8988T (cell line): ENCODE results near the gene ENOX2.
"Not testable (repeated sequence)": the region's sequence is repeated elsewhere in the genome, so short reads cannot be mapped to it uniquely, and the experiment has no call there.

ENCODE experiments used
- DNase-seq: peaks from one replicate; pipeline ENCODE4 v3.0.0; 2011

The ENOX2 gene

DNA sequence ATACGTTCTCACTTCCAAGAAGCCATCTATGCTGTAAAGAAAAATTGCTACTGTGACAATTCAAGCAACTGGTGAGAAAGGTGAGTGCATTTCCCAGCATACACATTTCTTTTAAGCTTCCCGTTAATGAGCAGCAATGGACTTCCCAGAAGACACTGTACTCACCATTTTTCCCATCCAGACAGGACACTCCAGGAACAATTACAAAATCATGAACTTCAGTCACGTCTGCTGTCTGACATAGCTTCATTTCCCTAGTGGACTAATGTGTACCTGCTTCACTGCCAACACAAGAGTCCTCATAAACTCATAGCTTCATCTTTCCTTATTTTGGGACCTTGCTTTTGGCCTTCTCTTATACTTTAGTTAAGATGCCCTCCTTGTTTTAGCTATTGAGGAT lies 156.9 kb downstream of the ENOX2 start:
- DNase-seq, result no peak

DNA sequence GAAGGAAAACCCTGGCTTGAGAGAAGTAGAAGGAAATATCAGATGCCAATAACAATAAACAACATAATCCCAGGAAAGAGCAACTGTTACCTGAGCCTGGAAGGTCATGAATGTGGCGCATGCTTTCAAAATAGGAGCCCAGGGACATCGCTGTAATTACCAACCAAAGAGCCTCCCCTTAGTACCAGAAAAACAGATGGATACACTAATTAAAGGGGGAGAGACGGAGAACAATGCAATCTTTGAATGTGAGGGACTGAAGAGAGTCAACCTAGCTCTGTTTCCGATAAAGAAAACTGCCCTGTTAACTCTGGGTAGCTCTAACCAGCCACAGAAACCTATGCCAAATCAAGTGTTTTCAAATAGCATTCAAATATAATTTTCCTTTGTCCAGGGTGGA lies 161.4 kb downstream of the ENOX2 start:
- DNase-seq, result no peak

DNA sequence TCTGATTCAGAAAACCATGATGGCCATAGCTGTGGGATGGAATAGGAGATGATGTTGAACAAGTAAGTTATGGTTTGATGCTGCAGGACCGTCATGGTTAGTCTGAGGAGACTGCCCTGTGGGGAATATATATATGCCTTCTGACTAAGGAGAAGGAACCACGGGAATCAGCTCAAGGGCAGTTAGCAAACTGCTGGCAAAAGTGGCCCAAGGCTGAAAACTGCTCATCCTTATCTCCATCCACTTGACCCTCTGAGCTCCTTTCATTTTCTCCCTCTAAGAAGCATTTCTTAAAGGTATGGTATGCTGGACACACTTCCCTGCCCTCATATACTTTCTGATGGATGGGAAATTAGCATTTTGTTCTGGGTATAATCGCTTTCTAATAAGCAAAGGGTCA lies 161.9 kb downstream of the ENOX2 start:
- no peak for DNase-seq

DNA sequence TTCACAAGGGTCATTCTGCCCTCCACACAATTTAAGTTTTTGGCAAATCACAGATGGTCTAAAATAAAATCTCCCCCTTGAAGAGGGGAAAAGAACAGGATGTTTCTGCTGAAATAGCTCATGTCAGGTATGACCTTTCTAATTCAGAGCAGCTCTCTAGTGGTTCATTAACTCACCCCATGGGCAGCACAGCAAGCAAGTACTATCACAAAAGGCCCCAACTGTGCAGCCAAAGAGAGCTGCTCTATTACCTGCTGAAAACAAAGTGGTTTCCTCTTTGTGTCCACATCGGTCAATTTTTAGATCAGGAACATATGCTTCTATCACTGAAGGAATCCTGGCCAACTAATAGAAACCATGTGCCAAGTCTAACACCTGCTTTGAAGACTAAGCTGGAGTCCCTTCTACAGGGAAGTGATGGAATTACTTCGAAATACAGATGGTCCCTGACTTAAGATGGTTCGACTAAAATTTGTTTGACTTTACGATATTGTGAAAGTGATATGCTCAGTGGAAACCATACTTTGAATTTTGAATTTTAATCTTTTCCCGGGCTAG lies 164.3 kb downstream of the ENOX2 start:
- no peak for DNase-seq

DNA sequence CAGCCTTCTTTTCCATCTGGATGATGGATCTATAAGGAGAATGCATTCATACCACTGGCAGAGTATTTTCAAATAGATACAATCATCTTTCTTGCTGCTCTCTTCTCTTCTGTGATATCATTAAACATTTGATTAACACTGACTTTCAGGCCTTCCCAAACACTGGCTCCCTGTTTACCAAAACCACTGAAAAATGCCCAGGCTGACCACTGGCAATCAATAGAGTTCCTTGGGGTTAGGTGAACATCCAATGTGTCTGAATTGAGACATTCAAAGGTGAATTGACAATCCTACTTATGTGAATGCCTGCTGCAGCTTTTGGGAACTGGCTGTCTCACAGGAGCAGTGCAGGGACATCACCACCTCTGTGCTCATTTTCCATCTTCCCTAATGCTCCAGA lies 168.3 kb downstream of the ENOX2 start:
- DNase-seq, result no peak

DNA sequence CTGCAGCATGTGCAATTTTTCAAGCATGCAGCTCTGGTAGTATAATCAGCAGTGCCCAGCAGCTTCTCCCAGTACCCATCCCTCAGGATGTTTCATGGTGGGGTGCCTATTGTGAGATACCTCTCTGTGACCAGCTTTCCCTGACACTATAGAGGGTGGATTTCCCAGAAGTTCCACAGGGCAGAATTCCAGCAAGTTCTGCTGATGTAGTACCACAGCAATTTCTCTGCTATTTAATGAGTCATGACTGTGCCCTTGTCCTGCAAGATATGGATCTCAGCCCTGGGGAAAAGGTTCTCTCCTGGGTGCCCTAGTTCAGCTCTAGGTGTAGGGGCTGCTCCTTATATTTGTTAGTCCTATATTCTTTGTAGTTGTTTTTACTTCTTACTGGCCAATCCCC lies 174.8 kb downstream of the ENOX2 start:
- no peak for DNase-seq

DNA sequence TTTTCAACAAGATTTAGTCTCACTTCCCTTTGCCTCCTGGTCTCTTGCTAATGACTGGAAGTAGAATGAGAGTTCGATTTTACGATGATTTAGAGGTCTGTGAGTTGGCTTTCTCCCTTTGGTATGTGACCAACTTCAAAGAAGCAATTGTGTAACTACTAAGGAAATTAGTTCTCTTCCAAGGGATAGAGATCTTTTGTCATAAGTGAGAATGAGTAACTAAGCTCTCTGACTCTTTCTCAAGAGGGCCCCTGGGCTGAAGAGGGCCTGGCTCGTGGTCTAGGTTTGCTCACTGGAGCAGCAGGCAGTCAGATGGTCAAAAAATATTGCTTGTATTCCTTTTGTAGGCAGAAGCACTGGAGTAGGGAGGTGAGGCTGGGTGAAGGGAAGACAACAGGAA lies 176.3 kb downstream of the ENOX2 start:
- no peak for DNase-seq

DNA sequence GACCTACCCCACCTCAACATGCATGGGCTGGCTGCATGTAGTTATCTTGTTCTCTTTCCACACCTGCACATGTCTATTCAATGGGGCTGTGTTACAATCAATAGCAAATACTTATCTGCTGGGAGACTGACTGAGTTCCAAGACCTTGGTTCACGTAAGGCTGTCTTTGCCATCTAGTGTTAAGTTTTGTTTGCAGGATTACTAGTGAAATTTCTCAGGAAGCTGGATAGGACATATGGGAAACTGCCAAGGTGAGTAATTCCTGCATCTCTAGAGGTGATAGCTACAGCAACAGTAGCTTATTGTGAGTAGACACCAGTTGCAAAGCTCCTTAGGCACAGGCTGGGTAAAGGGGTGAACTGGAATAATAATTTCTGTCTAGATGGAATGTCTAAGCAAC lies 177.5 kb downstream of the ENOX2 start:
- no peak for DNase-seq

DNA sequence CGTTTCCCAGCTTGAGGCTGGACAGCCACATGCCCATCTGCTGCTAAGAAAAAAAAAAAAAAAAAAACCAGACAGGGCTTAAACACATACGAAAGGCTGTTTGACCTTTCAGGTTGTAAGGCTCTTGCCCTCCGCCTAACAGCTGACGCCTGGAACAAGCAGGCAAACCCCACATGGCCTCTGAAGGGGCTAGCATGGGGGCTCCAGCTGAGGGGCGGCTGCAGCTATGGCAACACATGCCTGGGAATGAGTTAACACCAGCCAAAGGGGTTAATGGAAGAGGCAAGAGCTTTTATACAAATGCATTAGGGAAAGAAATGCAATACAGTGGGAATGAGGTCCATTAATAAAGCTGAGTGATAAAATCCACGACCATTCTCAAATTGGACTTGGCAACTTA lies 183.6 kb downstream of the ENOX2 start:
- no peak for DNase-seq

DNA sequence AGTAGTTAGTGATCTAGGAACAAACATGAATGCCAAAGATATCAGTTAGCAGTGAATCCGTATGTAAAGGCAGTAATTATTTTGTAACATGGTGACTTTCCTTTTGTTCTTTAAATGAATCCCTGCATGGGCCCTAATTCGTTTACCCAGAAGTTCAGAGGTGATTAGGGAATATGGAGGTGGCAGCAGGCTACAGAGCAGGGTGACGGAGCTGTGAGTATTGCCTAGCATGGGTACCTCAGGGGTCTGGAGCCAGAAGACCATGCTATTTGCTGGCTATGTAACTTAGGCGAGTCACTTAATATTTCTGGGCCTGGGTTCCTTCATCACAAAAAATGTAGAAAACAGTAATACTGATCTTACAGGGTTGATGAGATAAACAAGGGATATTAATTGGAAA lies 184.9 kb downstream of the ENOX2 start:
- no peak for DNase-seq

DNA sequence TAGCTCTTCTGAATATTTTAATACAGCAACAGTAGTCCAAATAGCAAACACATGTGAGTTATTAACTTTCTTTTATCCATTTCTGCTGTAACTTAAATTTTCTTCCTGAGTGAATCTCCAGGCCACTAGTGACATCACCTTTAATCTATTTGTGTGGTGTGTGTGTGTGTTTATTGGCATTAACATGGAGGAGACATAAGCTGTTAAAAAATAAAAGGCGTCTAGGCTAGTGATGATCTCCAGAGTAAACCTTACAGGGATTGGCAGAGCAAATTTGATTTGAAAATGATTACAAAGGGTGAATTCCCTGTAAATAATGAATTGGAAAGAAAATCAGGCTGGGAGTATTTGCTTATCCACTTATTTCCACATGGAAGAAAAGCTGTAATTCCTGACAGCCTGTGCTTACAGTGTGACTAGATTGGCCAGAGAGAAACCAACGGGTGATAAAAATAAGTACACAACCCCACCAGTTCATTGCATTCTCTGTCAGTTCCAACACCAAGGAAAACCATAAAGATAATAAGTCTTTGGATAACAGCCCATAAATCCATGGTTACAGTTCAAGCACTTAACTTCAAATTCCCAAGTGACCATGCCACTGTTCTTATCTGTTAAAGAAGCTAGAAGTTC lies 186.1 kb downstream of the ENOX2 start:
- DNase-seq, result no peak

DNA sequence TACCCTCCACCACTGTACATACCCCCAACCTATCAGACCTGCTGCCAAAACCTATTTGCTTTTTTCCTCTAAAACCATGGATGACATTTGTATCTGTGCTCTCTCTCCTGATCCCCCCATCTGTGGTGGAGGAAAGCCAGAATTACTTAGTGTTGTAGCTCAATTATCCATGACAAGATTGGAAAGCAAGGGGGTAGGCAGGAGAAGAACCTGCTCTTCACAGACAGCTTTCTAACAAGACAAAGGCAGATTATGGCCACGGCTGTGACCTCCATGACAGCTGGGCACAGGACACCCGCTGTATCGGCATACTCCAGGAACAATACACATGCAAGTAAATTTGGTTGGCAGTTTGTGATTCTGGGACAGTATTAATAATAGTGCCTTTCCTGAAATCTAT lies 186.7 kb downstream of the ENOX2 start:
- DNase-seq, result no peak

DNA sequence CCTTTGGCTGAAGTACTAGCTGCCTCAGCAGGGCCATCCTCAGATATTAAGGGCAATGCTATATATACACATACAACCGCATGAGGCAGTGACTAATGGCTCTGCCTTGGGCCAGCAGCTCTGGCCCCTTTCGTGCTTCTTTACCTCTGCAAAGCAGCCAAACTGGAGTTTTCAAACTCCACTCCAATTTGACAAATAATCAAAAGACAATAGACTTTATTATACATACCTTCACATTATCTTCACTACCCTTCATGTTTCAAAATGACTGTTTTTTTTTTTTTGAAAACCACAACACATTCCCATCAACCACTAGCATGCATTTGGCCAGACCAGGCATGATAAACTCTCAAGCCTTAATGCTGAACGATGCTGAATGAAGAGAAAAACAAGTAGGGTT lies 187.7 kb downstream of the ENOX2 start:
- no peak for DNase-seq

DNA sequence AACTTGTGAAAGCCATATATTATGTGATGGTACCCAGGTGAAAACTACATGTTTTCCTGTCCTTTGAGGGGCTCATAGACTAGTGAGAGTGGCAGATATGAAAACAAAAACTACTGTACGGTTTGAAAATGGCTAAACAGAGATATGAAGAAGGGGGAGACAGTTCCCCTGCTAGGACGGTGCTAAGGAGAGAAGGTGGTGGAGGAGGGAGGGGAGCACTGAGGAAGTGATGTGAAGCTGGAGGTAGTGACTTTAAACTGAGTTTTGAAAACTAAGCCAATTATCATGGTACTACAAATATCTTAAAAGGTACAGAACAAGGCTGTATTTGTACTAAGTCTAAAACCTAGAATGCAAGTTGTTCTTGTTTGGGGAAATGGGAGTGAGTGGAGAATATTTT lies 188.3 kb downstream of the ENOX2 start:
- no peak for DNase-seq

DNA sequence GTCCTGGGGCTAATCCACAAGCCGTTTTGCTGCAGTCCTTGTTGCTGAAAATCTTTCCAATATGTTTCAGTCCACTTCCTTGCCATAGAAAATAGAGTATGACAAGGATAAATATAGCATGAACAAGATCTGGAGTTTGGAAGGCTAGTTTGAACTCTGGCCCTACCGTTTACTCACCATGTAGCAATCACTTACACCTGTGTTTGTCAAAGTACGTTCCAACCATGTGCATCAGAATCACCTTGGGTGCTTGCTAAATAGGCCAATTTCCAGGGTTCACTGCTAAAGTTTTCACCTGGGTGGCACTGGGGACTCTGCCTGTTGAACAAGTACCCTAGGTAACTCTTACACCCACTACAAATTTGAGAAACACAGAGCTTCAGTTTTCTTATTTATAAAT lies 188.9 kb downstream of the ENOX2 start:
- DNase-seq, result no peak

DNA sequence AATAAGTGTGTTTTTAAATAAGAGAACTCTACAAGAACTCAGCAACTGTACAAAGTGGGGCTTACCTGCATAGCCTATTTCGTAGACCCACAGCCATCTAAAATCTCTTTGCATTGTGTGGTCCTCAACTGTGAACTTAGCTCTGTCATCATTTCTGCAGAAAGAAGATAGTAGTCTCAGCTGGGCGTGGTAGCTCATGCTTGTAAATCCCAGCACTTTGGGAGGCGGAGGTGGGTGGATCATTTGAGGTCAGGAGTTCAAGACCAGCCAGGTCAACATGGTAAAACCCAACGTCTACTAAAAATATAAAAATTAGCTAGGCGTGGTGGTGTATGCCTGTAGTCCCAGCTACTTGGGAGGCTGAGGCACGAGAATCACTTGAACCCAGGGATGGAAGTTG lies 193.8 kb downstream of the ENOX2 start:
- not testable (repeated sequence) for DNase-seq

DNA sequence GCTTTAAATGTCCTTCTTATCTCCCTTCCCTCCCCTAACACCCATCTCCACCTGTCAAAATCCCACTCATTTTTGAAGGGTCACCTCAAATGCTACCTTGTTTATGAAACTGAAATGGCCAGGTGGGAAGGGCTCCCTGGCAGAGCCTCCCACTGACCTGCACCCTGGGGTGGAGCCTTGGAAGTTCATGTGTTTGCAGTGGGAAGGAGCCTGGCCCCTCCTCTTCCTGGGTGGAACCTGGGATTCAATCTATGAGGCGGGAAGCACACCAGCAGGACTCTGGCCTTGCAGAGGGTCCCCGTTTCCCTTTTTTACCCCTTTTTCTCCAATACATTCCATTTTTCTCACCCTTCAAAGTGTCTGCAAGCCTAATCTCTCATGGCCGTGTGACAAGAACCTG lies 197.4 kb downstream of the ENOX2 start:
- no peak for DNase-seq

DNA sequence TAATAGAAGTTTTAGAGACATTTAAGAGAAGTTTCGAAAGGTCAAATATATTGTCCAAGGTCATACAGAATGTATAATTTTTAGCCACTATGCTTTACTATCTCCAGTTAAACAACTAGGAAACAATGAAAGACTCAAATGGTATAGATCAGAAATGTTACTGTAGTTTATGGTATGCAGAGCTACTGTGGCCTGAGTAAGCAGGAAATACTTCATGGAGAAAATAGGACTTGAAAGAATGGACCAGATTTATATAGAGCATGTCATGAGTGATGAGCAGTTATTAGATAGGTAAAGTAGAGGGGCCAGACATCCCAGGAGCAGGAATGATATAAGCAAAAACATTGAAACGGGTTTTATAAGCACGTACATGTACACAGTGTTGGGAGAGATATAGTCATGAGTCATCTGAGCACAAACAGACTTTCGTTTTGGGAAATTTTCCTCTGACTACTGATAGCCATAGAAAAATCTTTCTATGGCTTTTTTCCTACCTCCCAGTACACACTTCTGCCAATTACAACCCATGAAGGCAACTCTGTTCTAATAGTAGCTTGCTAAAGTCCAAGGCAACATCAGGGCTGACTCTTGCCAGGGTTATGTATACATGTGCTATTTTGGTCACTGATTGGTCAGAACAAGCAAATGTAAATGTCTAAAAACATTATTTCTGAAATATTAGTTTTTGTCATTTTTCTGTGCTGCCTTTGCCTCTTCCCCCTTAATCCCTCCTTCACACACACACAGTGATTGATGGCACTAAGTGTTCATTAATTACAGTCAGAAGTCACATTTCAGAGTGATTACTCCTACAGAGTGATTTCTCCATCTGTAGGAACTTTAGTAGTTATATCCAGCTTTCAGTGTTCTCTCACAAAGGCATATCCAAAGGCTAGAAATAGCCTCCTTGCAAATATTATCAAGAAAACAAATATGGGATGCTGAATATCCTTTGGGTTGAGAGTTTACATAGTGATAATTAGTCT lies 198.7 kb downstream of the ENOX2 start:
- no peak for DNase-seq

DNA sequence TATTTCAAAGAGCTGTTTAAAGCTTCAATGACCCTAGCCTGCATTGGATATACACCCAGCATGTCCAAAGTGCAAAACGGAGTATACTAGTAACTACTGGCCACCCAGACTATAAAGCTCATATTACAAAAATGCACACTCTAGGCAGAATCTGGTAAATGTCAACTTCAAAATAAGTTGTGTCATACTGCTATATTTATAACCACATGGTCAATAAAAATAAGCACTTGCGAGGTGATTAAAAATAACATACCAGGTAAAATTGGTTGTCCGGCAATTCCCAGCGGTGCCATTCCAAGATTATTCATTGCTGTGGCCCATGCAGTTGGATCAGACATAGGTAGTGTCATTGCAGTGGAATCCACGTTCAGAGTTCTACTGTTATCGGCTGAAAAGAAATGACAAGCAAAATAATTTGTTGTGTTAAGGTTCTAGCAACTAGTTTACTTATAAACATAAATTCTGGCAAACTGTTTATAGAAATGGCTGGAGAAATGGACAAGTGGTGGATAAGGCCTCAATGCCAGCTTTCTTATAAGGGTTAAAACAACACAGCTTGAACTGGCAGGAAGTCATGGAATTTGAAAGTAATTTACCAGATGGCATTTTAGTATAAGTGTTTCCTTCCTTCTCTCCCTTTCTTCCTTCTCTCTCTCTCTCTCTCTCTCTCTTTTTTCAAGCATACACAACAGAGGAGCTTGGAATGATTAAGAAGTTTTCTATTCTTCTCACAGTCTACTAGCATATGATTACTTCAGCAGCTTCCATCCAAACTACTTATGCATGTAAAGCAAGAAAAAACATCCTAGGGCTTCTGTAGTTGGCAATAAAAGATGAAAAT lies 199.9 kb downstream of the ENOX2 start:
- DNase-seq, result no peak

DNA sequence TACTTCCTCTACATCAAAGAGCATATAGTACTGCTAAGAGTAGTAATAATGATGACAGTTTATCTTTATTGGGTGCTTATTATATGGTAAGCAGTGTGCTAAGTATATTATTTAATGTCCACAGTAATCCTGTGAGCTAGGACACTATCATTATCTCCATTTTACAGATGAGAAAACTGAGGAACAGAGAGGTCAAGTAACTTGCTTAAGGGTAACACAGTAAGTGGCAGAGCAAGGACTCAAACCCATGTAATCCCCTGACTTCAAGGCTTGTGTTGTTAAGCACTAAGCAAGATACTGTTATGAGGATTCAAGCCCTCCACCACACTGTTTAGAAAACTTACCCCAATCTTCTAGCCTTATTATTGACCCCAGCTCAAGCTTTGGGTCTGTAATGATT lies 202.4 kb downstream of the ENOX2 start:
- no peak for DNase-seq

DNA sequence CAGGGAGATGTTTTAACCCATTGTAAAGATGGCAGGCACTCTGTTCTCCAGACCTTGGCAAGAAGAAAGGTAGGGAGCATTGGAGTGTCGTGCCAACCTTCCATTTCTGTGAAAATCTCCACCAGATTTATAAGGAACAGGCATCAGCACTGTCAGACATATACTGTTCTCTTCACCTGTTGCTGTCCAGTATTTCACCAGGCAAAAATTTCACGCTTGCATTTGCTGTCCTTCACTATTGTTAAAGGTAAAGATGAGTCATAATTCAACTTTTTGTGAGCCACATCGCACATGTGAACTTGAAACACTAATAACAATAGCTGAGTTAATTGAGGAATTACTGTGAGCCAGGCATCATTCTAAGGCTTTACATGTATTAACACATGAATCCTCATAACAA lies 203.4 kb downstream of the ENOX2 start:
- DNase-seq, result no peak

DNA sequence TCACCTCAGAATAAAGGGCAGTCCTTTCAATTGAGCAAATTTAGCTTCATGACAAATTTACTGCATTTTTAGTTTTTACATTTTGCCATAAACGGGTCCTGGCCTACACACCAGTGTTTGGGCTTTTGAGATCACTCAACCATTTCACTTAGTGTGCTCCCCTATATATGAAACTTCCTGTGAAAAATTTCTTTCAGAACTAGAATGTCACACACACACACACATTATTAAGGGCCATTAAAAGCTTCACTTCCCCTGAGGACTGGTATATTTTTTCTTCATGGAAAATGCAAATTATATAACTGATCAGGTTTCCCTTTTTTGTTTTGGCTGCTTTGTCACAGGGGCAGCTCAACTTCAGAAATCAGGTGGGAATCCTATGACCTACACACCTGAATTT lies 206.5 kb downstream of the ENOX2 start:
- DNase-seq, result no peak

DNA sequence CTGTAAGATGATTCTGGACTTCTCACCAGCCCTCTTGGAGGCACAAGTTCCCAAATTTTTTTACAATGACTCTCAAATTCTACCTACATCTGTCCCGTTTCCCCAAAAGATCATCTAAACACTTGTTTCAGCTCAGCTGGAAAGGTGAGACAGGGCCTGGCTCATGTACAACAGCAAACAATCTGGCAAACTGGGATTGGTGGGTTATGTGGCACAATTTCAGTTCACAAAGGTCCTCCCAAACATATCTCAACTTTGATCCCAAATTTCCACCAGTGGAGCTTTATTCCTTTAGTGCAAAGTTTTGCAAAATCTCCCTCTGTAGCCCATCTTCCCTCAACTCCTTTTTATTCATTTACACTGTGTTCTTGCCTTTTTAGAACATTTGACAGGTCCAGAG lies 207.1 kb downstream of the ENOX2 start:
- no peak for DNase-seq
